SK-N-SH (cell line): ENCODE data around the gene PPP1R12B. TPM values are rescaled to one million over a fixed set of nuclear protein-coding genes. Genes with fewer than 3 reads are reported as not detected.
"Not testable (repeated sequence)": the region's sequence is repeated elsewhere in the genome, so short reads cannot be mapped to it uniquely, and the experiment has no call there.

Experiments
- CTCF ChIA-PET: fragments of 300-600, 350-600 bp; formaldehyde crosslinking; extraction: SDS; loops from one replicate; lab custom pipeline; 2021; lab: Yijun Ruan, JAX
- POLR2A ChIA-PET: fragments of 350-600 bp; sonication (Branson Sonifier 250); formaldehyde crosslinking; extraction: SDS; loops from one replicate; lab custom pipeline; 2020; ENCODE audit warnings: antibody characterized with exemption, inconsistent platforms; lab: Yijun Ruan, JAX
- DNase-seq: peaks from one replicate; pipeline ENCODE4 v3.0.0; 2012
- H2AFZ ChIP-seq: fragments of 200-600 bp; sonication (generic); 2 replicates; pipeline ENCODE4 v1.8.1; 2016; ENCODE audit warnings: antibody characterized with exemption, mild to moderate bottlenecking, low read depth
- H3F3A ChIP-seq: fragments of 200-600 bp; sonication (generic); replicated peaks from 2 replicates; pipeline ENCODE3; 2016; ENCODE audit warnings: antibody characterized with exemption, mild to moderate bottlenecking; ENCODE audit not compliant: insufficient read depth
- H3K27ac ChIP-seq, 2 experiments: fragments of 200-500 bp in 1 of 2; fragments of 200-600 bp in 1 of 2; sonication (Bioruptor generic) in 1 of 2; sonication (generic), shearing (Covaris generic) in 1 of 2; 2 replicates each; pipeline versions ENCODE4 v1.5.1 to v1.6.1; 2014 to 2016; ENCODE audit warnings: low read depth in 2 of 2, inconsistent platforms in 1 of 2, low read length in 1 of 2, mild to moderate bottlenecking in 1 of 2, mixed read lengths in 1 of 2
- H3K27me3 ChIP-seq: fragments of 200-600 bp; sonication (generic), shearing (Covaris generic); 2 replicates; pipeline ENCODE4 v1.6.1; 2016; ENCODE audit warnings: mixed run types; ENCODE audit not compliant: insufficient read depth
- H3K36me3 ChIP-seq, 2 experiments: fragments of 200-500 bp in 1 of 2; fragments of 200-600 bp in 1 of 2; sonication (Bioruptor generic) in 1 of 2; sonication (generic) in 1 of 2; replicated peaks in 1 of 2; 2 replicates each; pipeline versions ENCODE3 to v1.5.1; 2014 to 2016; ENCODE audit warnings: low read length in 1 of 2, mild to moderate bottlenecking in 1 of 2; ENCODE audit not compliant: insufficient read depth in 2 of 2, control insufficient read depth in 1 of 2
- H3K4me1 ChIP-seq, 2 experiments: fragments of 200-500 bp in 1 of 2; fragments of 200-600 bp in 1 of 2; sonication (Bioruptor generic) in 1 of 2; sonication (generic), shearing (Covaris generic) in 1 of 2; 2 replicates each; pipeline versions ENCODE4 v1.5.1 to v1.6.1; 2014 to 2016; ENCODE audit warnings: low read depth in 1 of 2, low read length in 1 of 2, mixed run types in 1 of 2; ENCODE audit not compliant: insufficient read depth in 2 of 2, control insufficient read depth in 1 of 2
- H3K4me2 ChIP-seq: fragments of 200-600 bp; sonication (generic), shearing (Covaris generic); 2 replicates; pipeline ENCODE4 v1.6.1; 2017; ENCODE audit warnings: mixed run types
- H3K4me3 ChIP-seq, 2 experiments: fragments of 200-500 bp in 1 of 2; fragments of 200-600 bp in 1 of 2; sonication (Bioruptor generic) in 1 of 2; sonication (generic), shearing (Covaris generic) in 1 of 2; 2 replicates each; pipeline versions ENCODE4 v1.5.1 to v1.8.1; 2014 to 2016; ENCODE audit warnings: low read depth in 2 of 2, inconsistent platforms in 1 of 2, low read length in 1 of 2, mild to moderate bottlenecking in 1 of 2, mixed read lengths in 1 of 2, moderate library complexity in 1 of 2
- H3K79me2 ChIP-seq: fragments of 200-600 bp; sonication (generic); 2 replicates; pipeline ENCODE4 v1.8.1; 2017; ENCODE audit warnings: mild to moderate bottlenecking; ENCODE audit not compliant: insufficient read depth
- H3K9ac ChIP-seq: fragments of 200-600 bp; sonication (generic); 2 replicates; pipeline ENCODE4 v1.6.1; 2017; ENCODE audit warnings: mixed run types
- H3K9me2 ChIP-seq: fragments of 200-600 bp; sonication (generic); 2 replicates; pipeline ENCODE4 v1.6.1; 2017; ENCODE audit warnings: mixed run types
- H3K9me3 ChIP-seq: fragments of 200-600 bp; sonication (generic); 2 replicates; pipeline ENCODE4 v1.6.1; 2017; ENCODE audit warnings: mixed run types, mild to moderate bottlenecking, moderate library complexity
- H4K20me1 ChIP-seq: fragments of 200-600 bp; sonication (generic); 2 replicates; pipeline ENCODE4 v1.6.1; 2017; ENCODE audit warnings: mild to moderate bottlenecking, mixed run types; ENCODE audit not compliant: insufficient read depth
- ELF1 ChIP-seq: IDR thresholded peaks from 2 replicates; pipeline ENCODE4 v1.4.0; 2012
- EZH2phosphoT487 ChIP-seq: fragments of 200-600 bp; sonication (generic); IDR thresholded peaks from 2 replicates; pipeline ENCODE4 v1.6.1; 2017; ENCODE audit warnings: low read depth, mixed run types, mild to moderate bottlenecking, antibody characterized with exemption, moderate library complexity, borderline replicate concordance
- FOXJ3 ChIP-seq: sonication (generic); formaldehyde crosslinking; IDR thresholded peaks from 2 replicates; pipeline ENCODE4 v1.5.1; 2020; ENCODE audit warnings: mild to moderate bottlenecking, missing genetic modification reagents
- GABPA ChIP-seq: IDR thresholded peaks from 2 replicates; pipeline ENCODE4 v1.4.0; 2012; ENCODE audit warnings: low read depth, mild to moderate bottlenecking
- JUND ChIP-seq: IDR thresholded peaks from 2 replicates; pipeline ENCODE4 v1.4.0; 2012
- MEF2A ChIP-seq: IDR thresholded peaks from 2 replicates; pipeline ENCODE4 v1.4.0; 2012; ENCODE audit warnings: low read depth, borderline replicate concordance
- MXI1 ChIP-seq: IDR thresholded peaks from 2 replicates; pipeline ENCODE4 v1.6.1; 2012; ENCODE audit warnings: mild to moderate bottlenecking, low read depth, low read length, improper control_type of control experiment
- NRF1 ChIP-seq: IDR thresholded peaks from 2 replicates; pipeline ENCODE4 v1.6.1; 2012; ENCODE audit warnings: low read depth, mild to moderate bottlenecking, low read length
- POLR2AphosphoS5 ChIP-seq: IDR thresholded peaks from 2 replicates; pipeline ENCODE4 v1.6.1; 2012; ENCODE audit warnings: low read depth, low read length
- TEAD4 ChIP-seq: IDR thresholded peaks from 2 replicates; pipeline ENCODE4 v1.4.0; 2012; ENCODE audit warnings: mild to moderate bottlenecking, borderline replicate concordance; ENCODE audit not compliant: insufficient read depth
- USF1 ChIP-seq: IDR thresholded peaks from 2 replicates; pipeline ENCODE4 v1.4.0; 2012; ENCODE audit warnings: low read depth, borderline replicate concordance
- WGBS: methylation state at CpG from one replicate; pipeline ENCODE4 v1.1.6; 2017; ENCODE audit warnings: low lambda C conversion rate; 5-methylcytosine and 5-hydroxymethylcytosine counted together
- polyA plus RNA-seq, 3 experiments: library from polyadenylated mRNA; depleted of rRNA; stranded (reverse); fragments of >200 nt; gene quantifications; 2 replicates each; pipeline ENCODE4 v1.2.3, GENCODE V29; 2012
- TF ChIP-seq, protein P1 (sequence below): IDR thresholded peaks from 2 replicates; pipeline ENCODE4; 2012
- TF ChIP-seq, protein P2 (sequence below): fragments of 150-350 bp; IDR thresholded peaks from 2 replicates; pipeline ENCODE4 v1.6.1; 2016; ENCODE audit warnings: mild to moderate bottlenecking, low read depth, low read length

Gene PPP1R12B
- polyA plus RNA-seq, 1 of the 3 experiments (the other 2 are of a cell fraction): 2.8 TPM

DNA sequence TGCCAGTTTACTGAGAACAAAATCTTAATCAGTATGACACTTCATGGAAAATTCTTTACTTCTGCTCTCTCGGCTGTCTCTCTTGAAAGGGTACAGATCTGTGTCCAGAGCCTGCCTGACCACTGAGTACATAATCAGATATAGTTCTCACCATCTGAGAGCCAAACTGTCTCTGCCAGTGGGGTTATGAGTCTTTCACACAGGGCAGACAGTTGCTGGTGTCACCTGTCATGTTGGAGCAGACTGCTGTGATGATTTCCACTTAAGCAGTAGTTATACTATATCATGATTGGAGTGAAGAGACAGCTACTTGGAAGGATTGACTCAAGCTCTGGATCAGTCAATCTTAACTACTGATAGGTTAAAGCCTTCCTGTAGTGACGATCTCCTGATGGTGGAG is 58.9 kb downstream of the PPP1R12B start:
- TF ChIP-seq, protein P1, sequence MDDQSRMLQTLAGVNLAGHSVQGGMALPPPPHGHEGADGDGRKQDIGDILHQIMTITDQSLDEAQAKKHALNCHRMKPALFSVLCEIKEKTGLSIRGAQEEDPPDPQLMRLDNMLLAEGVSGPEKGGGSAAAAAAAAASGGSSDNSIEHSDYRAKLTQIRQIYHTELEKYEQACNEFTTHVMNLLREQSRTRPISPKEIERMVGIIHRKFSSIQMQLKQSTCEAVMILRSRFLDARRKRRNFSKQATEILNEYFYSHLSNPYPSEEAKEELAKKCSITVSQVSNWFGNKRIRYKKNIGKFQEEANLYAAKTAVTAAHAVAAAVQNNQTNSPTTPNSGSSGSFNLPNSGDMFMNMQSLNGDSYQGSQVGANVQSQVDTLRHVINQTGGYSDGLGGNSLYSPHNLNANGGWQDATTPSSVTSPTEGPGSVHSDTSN: peak; percentile 53; the same call in 1 of the 2 replicates

DNA sequence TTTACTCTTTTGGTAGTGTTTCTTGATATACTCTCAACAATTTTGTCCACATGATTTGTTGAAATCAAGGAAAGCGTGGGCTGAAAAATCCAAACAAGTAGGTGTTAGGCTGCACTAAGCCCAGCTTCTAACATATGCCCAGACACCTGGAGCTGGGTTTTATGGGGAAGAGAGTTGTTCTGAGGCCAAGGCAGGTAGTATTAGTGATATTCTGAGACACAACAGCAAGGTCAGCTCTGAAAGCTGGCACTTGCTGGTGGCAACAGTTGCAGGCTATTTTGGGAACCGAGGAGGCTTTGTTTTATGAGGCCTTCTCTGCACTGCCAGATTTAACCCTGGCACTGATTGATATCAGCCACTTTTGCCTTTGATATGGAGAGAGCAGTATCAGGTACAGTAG is 61.8 kb downstream of the PPP1R12B start:
- H3K27ac ChIP-seq: peak overlapping the region in 1 of 2 experiments; percentile 45; a peak in 2 of 4 replicates
- H3K9me2 ChIP-seq, CTCF ChIA-PET, H3K9ac ChIP-seq, DNase-seq, H3K4me3 ChIP-seq, H3K79me2 ChIP-seq, H3K36me3 ChIP-seq, H4K20me1 ChIP-seq, H2AFZ ChIP-seq, H3K27me3 ChIP-seq, POLR2A ChIA-PET, H3K9me3 ChIP-seq: not testable (repeated sequence)
- peaks cover 18% of the 10 kb centered on the region for H3F3A ChIP-seq
- WGBS: 92% methylated on average over 1 of the region's 2 CpGs
- peaks cover 15 to 17% of the 10 kb centered on the region in 2 experiments; a peak in 3 of 4 replicates for H3K4me1 ChIP-seq
- H3K4me2 ChIP-seq: peak overlapping the region; percentile 34; the same call in 1 of the 2 replicates

More for the DNA sequence above, 58.9 kb downstream of the PPP1R12B start:
- peaks cover 15 to 19% of the 10 kb centered on the region in 2 experiments; a peak in 3 of 4 replicates for H3K4me1 ChIP-seq
- H3K79me2 ChIP-seq, H2AFZ ChIP-seq, H3K27me3 ChIP-seq, DNase-seq, POLR2A ChIA-PET, H4K20me1 ChIP-seq, H3K36me3 ChIP-seq, CTCF ChIA-PET, H3K9me3 ChIP-seq, H3K9ac ChIP-seq, H3K4me3 ChIP-seq, H3K9me2 ChIP-seq: not testable (repeated sequence)
- H3K4me2 ChIP-seq: peak overlapping the region; percentile 45; the same call in 1 of the 2 replicates
- peaks cover 18% of the 10 kb centered on the region for H3F3A ChIP-seq
- 44% methylated on average over 2 of the region's 2 CpGs for WGBS
- H3K27ac ChIP-seq: peak overlapping the region; percentile 53 to 65

DNA sequence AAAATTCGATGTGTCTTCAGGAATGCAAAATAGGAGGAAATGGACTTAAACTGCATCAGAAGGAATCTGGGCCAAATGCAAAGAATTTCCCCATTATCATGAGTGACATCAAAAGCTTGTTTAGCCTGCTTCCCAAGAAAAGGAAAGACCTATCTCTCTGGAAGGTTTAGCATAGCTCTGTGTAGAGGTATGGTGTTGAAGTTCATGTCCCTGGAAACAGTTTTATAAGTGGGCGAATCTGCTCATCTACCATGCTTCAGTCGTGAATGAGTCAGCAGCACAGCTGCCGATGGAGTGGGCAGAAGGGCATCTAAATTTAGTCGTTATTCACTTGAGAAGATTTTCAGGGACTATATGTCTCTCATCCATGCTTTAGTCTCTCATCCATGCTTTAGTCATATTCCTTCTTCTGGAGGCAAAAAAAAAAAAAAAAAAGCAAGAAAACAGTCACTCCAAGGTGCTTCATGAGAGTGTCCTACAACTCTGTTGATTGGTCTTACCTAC is 62.4 kb downstream of the PPP1R12B start:
- Histone ChIP-seq H3K4me1 (peaks cover 15 to 17% of the 10 kb centered on the region in 2 experiments; a peak in 3 of 4 replicates), H3K27ac (peak overlapping the region; percentile 22 to 45; a peak in 3 of 4 replicates), H3K4me2 (peak overlapping the region; percentile 34; the same call in 1 of the 2 replicates), H3F3A (peaks cover 17% of the 10 kb centered on the region)
- H3K79me2 ChIP-seq, H3K9me2 ChIP-seq, H4K20me1 ChIP-seq, H2AFZ ChIP-seq, H3K9me3 ChIP-seq, H3K27me3 ChIP-seq, H3K36me3 ChIP-seq, H3K9ac ChIP-seq, H3K4me3 ChIP-seq, CTCF ChIA-PET, DNase-seq: not testable (repeated sequence)
- WGBS: 29% methylated on average over 5 of the region's 5 CpGs
- POLR2A ChIA-PET: interaction anchor here (0.7 kb wide), 1 partner anchor 52 kb away, joined by 3 read pairs; no protein-coding TSS in a partner anchor
- TF ChIP-seq JUND: peak; percentile 25; the same call in 1 of the 2 replicates
- 0 out of 2 replicates have a peak, but pooled peaks have one; percentile 13 for TF ChIP-seq MEF2A

- H3K4me1 ChIP-seq: peaks cover 15 to 17% of the 10 kb centered on the region in 2 experiments; a peak in 3 of 4 replicates
- H3K9me3 ChIP-seq: no peaks in the 10 kb centered on the region
- H3K4me2 ChIP-seq: no peak overlapping the region
- DNase-seq: no peak
- H4K20me1 ChIP-seq: no peaks in the 10 kb centered on the region
- H3K36me3 ChIP-seq: no peaks in the 10 kb centered on the region
- H3K9me2 ChIP-seq: no peaks in the 10 kb centered on the region
- H3K4me3 ChIP-seq: no peak overlapping the region
- H3K27me3 ChIP-seq: no peaks in the 10 kb centered on the region
- H3K27ac ChIP-seq: peak overlapping the region in 1 of 2 experiments; percentile 45; a peak in 2 of 4 replicates
- H3F3A ChIP-seq: peaks cover 12% of the 10 kb centered on the region
- POLR2A ChIA-PET: no interaction called here
- H3K9ac ChIP-seq: no peak overlapping the region
- no peaks in the 10 kb centered on the region for H3K79me2 ChIP-seq
- CTCF ChIA-PET: no interaction called here
- H2AFZ ChIP-seq: no peak overlapping the region
- TF ChIP-seq NRF1 (no peak), GABPA (no peak), FOXJ3 (CRISPR knock-in tag) (no peak), EZH2phosphoT487 (no peak), ELF1 (no peak), MXI1 (no peak), TEAD4 (no peak), USF1 (no peak), POLR2AphosphoS5 (no peak)
- TF ChIP-seq, protein P2, sequence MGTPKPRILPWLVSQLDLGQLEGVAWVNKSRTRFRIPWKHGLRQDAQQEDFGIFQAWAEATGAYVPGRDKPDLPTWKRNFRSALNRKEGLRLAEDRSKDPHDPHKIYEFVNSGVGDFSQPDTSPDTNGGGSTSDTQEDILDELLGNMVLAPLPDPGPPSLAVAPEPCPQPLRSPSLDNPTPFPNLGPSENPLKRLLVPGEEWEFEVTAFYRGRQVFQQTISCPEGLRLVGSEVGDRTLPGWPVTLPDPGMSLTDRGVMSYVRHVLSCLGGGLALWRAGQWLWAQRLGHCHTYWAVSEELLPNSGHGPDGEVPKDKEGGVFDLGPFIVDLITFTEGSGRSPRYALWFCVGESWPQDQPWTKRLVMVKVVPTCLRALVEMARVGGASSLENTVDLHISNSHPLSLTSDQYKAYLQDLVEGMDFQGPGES: no peak
These were observed 62.9 kb downstream of the PPP1R12B start for GRCh38 chr1:202411422-202411821.
